ENCODE data around the gene OSBPL9.

DNA sequence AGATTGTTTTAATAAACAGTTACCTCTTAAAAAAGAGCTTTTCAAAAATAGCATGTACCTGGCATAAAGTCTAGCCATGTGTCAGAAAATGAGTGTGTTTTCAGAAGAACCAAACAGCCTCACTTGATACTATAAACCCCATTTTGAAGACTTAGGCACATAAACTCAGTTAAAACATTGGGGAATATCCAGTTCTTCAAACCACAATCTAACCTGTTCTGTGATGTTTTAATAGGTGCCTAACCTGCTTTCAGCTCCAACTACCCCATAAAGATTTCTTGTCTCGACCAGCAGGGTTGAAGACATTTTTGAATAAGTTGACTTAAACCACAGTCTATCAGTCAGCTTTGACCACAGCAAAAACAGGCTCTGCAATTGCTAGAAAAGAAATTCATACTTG is 220.4 kb downstream of the OSBPL9 start:
- TF ChIP-seq, protein P1, sequence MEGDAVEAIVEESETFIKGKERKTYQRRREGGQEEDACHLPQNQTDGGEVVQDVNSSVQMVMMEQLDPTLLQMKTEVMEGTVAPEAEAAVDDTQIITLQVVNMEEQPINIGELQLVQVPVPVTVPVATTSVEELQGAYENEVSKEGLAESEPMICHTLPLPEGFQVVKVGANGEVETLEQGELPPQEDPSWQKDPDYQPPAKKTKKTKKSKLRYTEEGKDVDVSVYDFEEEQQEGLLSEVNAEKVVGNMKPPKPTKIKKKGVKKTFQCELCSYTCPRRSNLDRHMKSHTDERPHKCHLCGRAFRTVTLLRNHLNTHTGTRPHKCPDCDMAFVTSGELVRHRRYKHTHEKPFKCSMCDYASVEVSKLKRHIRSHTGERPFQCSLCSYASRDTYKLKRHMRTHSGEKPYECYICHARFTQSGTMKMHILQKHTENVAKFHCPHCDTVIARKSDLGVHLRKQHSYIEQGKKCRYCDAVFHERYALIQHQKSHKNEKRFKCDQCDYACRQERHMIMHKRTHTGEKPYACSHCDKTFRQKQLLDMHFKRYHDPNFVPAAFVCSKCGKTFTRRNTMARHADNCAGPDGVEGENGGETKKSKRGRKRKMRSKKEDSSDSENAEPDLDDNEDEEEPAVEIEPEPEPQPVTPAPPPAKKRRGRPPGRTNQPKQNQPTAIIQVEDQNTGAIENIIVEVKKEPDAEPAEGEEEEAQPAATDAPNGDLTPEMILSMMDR (IDR thresholded peaks at IDR 0.05 in 4 of 5, conservative IDR thresholded peaks at IDR 0.05 in 1 of 5), result no peak
- TF ChIP-seq POLR2A (IDR thresholded peaks at IDR 0.05), result no peak
